Keratinocyte (primary cell): ENCODE data around the gene ITIH6.

Experiments used
- CTCF ChIP-seq, 3 experiments: IDR thresholded peaks in 1 of 3; conservative IDR thresholded peaks in 1 of 3; optimal IDR thresholded peaks in 1 of 3; 2 replicates in 2 of 3; 3 replicates in 1 of 3; pipeline versions ENCODE3 to v1.5.1; 2011; ENCODE audit warnings: low read length in 3 of 3, mild to moderate bottlenecking in 3 of 3, moderate library complexity in 2 of 3, control low read depth in 1 of 3, inconsistent platforms in 1 of 3; ENCODE audit not compliant: insufficient read depth in 2 of 3; ENCODE audit errors: extremely low read depth in 1 of 3
- EZH2 ChIP-seq: IDR thresholded peaks from one replicate; pipeline ENCODE4 v1.6.1; 2012; ENCODE audit warnings: inconsistent platforms, mild to moderate bottlenecking, low read length, moderate library complexity

- TF ChIP-seq CTCF (optimal IDR thresholded peaks at IDR 0.05 in 1 of 3, IDR thresholded peaks at IDR 0.05 in 1 of 3, conservative IDR thresholded peaks at IDR 0.05 in 1 of 3; ENCODE audit: extremely low read depth in 1 of 3, insufficient read depth in 2 of 3, low read length in 3 of 3): peak in 1 of 3 experiments; percentile 38
- TF ChIP-seq EZH2: no peak
Observed at GRCh38 chrX:54825716-54826438, 27.8 kb upstream of the ITIH6 start.
